GM21390 (cell line): Measurements from ENCODE around the gene SLC12A4.

Experiments
- ATAC-seq: cut with Tn5 transposase; IDR thresholded peaks from one replicate; pipeline ENCODE4 v1.9.1; 2021; ENCODE audit not compliant: unreplicated experiment

Gene SLC12A4

GRCh38 chr16:67963662-67964321, 4.6 kb downstream of the SLC12A4 start:
- ATAC-seq, result no peak

DNA sequence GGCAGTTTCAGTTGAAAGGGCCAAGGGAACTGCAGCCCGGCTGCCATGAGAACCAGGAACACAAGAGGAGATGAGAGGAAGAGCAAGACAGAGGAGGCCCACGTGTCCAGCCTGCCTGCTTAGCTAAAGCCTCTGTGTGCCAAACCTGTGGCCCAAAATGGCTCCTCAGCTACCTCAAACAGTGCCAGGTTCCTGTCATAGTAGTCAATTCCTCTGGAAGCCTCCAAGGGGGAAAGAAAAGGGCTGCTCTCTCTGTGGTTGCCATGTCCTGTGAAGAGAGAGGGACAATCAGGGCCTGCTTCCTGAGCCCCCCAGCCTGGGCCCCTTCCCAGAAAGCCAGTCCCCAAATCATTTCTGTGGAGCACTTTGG, 5.2 kb downstream of the SLC12A4 start:
- no peak for ATAC-seq

DNA sequence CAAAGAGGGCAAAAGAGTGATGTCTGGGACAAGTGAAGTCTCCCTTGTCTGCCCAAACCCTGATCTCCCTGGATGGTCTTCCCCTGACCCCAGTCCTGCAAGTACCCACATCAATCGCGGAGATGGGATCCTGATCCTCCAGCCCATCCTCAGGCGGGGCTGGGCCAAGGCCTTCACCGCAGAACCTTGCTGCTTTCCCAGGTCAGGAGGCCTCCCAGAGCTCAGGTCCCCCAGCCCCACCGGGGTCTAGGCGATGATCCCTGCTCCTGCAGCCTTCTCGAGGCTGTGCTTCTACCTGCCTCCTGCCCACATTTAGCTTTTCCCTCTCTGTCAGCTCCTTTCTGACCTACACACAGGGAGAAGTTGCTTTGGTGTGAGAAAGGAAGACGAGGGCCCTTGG, 6.3 kb downstream of the SLC12A4 start:
- ATAC-seq, result no peak

GRCh38 chr16:67961551-67961957, 6.9 kb downstream of the SLC12A4 start:
- no peak for ATAC-seq

DNA sequence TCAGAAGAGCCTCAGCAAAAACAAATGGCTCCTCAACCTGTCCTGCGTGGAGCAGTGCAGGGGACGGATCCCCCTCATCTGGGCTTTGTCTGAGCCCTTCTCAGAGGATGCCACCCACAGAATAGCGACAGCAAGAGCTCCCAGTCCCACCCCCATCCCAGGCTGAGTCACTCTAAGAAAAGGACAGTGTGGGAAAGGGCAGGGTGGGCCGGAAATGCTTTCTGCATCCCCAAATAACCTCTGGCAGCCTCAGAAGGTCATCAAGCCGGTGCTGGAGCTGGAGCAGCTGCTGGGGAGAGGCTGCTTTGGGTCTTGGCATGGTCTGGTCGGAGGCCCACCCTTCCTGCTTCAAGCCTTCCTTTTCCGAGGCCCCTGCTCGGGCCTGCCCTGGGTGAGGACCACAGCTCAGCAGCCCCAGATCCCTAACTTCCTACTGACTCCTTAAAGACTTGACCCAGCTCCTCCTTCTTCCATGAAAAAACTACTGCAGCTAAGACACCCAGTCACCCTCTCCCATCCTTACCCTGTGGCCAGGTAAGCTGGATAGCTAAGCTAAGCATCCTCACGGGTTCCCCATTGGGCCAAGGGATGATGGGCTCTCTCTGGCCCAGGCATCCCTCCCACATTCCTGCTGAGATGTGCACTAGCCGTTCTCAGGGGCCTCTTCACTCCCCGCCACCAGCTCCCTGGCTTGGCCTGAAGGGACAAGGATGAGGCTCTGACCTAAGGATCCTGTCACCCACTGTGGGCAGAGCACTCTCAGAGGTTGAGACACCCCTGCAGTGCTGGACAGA, 8.7 kb downstream of the SLC12A4 start:
- no peak for ATAC-seq

DNA sequence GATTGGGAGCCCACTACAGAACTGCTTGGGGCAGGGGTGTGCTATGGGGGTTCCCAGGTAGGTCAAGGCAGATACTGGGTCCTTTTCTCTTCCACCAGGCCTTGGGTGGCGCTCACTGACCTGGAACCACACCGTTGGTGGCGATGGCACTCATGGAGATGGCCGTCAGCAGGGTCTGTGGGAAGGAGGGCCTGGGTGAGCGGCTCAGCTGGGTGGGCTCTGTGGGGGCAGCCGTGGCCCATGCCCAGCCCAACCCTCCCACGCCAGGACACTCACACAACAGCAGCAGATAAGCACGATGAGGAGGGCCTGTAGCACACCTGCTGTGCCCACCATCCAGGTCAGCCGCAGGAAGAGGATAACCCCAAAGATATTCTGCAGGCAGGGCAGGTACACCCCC, 10.8 kb downstream of the SLC12A4 start:
- no peak for ATAC-seq

GRCh38 chr16:67954421-67955196, 13.8 kb downstream of the SLC12A4 start:
- ATAC-seq, result no peak

- no peak for ATAC-seq
Measured at GRCh38 chr16:67953641-67954375, 14.6 kb downstream of the SLC12A4 start.

- no peak for ATAC-seq
Measured at GRCh38 chr16:67951485-67951884, 17.0 kb downstream of the SLC12A4 start.

GRCh38 chr16:67950335-67950843, 18.0 kb downstream of the SLC12A4 start:
- ATAC-seq, result no peak

- ATAC-seq, result no peak
Measured at GRCh38 chr16:67949645-67950044, 18.8 kb downstream of the SLC12A4 start.

GRCh38 chr16:67948015-67948414, 20.4 kb downstream of the SLC12A4 start:
- ATAC-seq, result no peak

DNA sequence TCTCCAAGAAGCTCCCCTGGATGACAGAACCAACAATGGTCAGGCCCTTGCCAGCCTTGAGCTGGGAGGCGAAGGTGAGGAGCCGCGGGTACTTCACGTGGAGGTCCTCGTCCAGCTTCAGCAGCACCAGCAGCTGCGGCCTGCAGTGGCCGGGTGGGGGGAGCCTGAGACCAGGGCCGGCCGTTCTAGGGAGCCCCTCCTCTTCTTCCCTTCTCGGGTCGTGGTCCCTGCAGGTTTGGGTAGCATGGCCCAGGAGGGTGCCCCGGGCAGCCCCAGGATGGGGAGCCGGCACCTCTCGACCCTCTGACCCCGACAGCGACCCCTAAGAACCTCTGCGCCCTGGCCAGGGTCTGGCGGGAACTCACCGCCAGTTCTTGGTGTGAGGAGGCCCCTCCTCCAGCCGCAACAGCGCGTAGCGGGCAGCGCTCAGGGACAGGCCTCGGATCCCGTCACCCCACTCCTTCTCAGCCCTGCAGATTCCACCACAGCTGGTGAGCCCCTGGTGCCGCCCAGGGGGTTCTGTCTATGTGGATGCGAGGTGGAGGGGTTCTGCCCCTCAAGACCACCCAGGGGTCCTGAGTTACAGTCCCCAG, 21.4 kb downstream of the SLC12A4 start:
- ATAC-seq, result no peak

GRCh38 chr16:67946128-67946569, 22.3 kb downstream of the SLC12A4 start:
- no peak for ATAC-seq

DNA sequence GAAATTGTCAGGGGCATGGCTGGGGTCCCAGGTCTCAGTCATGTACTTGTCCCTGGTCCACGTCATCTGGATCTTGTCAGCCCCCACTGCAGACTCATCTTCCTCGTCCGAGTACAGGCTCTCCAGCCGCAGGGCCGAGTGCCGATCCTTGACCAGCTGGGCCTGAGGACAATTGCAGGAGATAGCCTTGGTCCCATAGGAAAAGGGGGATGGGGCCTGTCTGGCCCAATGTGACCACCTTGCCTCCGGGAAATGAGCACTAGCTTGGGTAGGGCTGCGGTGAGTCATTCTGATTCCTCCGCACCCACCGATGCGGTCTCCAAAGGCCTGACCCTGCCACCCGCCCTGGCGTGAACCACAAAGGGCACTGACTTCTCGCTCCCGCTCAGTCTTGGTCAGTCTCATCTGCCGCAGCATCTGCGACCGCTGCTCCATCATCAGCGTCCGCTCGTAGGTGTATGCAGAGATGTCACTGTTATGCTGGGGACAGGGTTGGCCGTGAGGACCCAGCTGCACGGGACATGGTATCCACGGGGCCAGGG, 23.0 kb downstream of the SLC12A4 start:
- no peak for ATAC-seq

- ATAC-seq, result no peak
Measured at GRCh38 chr16:67944690-67945391, 23.6 kb downstream of the SLC12A4 start.

- no peak for ATAC-seq
Measured at GRCh38 chr16:67943619-67944504, 24.6 kb downstream of the SLC12A4 start, which contains the start of gene LCAT. TSS of gene LCAT (minus strand) at chr16:67944120. CDS start at chr16:67944101, 19 bp downstream.

DNA sequence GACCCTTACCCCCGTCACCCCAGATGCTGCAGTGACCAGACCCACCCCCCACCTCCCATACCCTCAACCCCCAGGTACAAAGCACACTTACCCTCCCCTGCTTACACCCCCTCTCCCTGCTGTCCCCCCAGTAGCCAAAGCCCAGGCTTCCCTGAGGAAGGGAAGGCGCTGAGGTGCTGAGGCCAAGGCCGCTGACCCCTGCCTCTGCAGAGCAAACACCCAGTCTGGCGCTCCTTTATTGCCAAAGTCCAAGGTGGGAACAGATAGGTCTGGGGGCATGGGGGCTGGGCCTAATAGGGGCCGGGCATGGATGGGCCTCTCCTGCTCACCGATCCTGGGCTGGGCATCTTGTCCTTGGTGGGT, 25.2 kb downstream of the SLC12A4 start:
- no peak for ATAC-seq
